Measurements from ENCODE around the gene PHLDA1.

PHLDA1 gene

GRCh38 chr12:76074701-76075336, 43.2 kb upstream of the PHLDA1 start:
- TF ChIP-seq CTCF (IDR thresholded peaks at IDR 0.05) = no peak
- no peaks in the 10 kb centered on the region for H3K4me1 ChIP-seq (ENCODE audit: control insufficient read depth in 1 of 2, insufficient read depth in 1 of 2, low read depth in 1 of 2, low read length in 1 of 2)
- H3K4me3 ChIP-seq (ENCODE audit: low read depth in 1 of 2, low read length in 1 of 2) = no peak overlapping the region
- no peaks in the 10 kb centered on the region for H3K36me3 ChIP-seq
- H3K27me3 ChIP-seq = no peaks in the 10 kb centered on the region
- H3K9me3 ChIP-seq = no peaks in the 10 kb centered on the region
- no peak overlapping the region for H3K27ac ChIP-seq

- Histone ChIP-seq H3K4me3 (ENCODE audit: low read depth in 1 of 2, low read length in 1 of 2) (no peak overlapping the region), H3K27ac (no peak overlapping the region), H3K9me3 (no peaks in the 10 kb centered on the region), H3K36me3 (no peaks in the 10 kb centered on the region), H3K27me3 (no peaks in the 10 kb centered on the region), H3K4me1 (ENCODE audit: control insufficient read depth in 1 of 2, insufficient read depth in 1 of 2, low read depth in 1 of 2, low read length in 1 of 2) (no peaks in the 10 kb centered on the region)
- no peak for TF ChIP-seq CTCF (IDR thresholded peaks at IDR 0.05)
Observed at GRCh38 chr12:76073561-76073960, 42.0 kb upstream of the PHLDA1 start.

- no peak for TF ChIP-seq CTCF (IDR thresholded peaks at IDR 0.05)
- H3K27ac ChIP-seq = no peak overlapping the region
- H3K36me3 ChIP-seq = no peaks in the 10 kb centered on the region
- H3K4me1 ChIP-seq (ENCODE audit: control insufficient read depth in 1 of 2, insufficient read depth in 1 of 2, low read depth in 1 of 2, low read length in 1 of 2) = no peaks in the 10 kb centered on the region
- no peaks in the 10 kb centered on the region for H3K9me3 ChIP-seq
- H3K27me3 ChIP-seq = no peaks in the 10 kb centered on the region
- no peak overlapping the region for H3K4me3 ChIP-seq (ENCODE audit: low read depth in 1 of 2, low read length in 1 of 2)
Observed at GRCh38 chr12:76072568-76072967, 41.0 kb upstream of the PHLDA1 start.

- Histone ChIP-seq H3K36me3 (peaks cover 6% of the 10 kb centered on the region), H3K4me3 (ENCODE audit: low read depth in 1 of 2, low read length in 1 of 2) (no peak overlapping the region), H3K27me3 (no peaks in the 10 kb centered on the region), H3K9me3 (peaks cover 4% of the 10 kb centered on the region), H3K27ac (no peak overlapping the region), H3K4me1 (ENCODE audit: control insufficient read depth in 1 of 2, insufficient read depth in 1 of 2, low read depth in 1 of 2, low read length in 1 of 2) (no peaks in the 10 kb centered on the region)
- TF ChIP-seq CTCF (IDR thresholded peaks at IDR 0.05) = no peak
Observed at GRCh38 chr12:76069339-76069738, 37.8 kb upstream of the PHLDA1 start.

- Histone ChIP-seq H3K36me3 (peaks cover 6% of the 10 kb centered on the region), H3K4me3 (ENCODE audit: low read depth in 1 of 2, low read length in 1 of 2) (no peak overlapping the region), H3K4me1 (ENCODE audit: control insufficient read depth in 1 of 2, insufficient read depth in 1 of 2, low read depth in 1 of 2, low read length in 1 of 2) (no peaks in the 10 kb centered on the region), H3K27me3 (no peaks in the 10 kb centered on the region), H3K27ac (no peak overlapping the region), H3K9me3 (peaks cover 4% of the 10 kb centered on the region)
- TF ChIP-seq CTCF (IDR thresholded peaks at IDR 0.05) = no peak
Observed at GRCh38 chr12:76065917-76066316, 34.3 kb upstream of the PHLDA1 start.
